ENCODE results near the gene INTS11.

- TF ChIP-seq, protein P1, sequence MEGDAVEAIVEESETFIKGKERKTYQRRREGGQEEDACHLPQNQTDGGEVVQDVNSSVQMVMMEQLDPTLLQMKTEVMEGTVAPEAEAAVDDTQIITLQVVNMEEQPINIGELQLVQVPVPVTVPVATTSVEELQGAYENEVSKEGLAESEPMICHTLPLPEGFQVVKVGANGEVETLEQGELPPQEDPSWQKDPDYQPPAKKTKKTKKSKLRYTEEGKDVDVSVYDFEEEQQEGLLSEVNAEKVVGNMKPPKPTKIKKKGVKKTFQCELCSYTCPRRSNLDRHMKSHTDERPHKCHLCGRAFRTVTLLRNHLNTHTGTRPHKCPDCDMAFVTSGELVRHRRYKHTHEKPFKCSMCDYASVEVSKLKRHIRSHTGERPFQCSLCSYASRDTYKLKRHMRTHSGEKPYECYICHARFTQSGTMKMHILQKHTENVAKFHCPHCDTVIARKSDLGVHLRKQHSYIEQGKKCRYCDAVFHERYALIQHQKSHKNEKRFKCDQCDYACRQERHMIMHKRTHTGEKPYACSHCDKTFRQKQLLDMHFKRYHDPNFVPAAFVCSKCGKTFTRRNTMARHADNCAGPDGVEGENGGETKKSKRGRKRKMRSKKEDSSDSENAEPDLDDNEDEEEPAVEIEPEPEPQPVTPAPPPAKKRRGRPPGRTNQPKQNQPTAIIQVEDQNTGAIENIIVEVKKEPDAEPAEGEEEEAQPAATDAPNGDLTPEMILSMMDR (IDR thresholded peaks at IDR 0.05; ENCODE audit: low read length), result no peak
- TF ChIP-seq EZH2 (IDR thresholded peaks at IDR 0.05; ENCODE audit: borderline replicate concordance, low read length), result no peak
Measured at GRCh38 chr1:1267488-1268283, 56.8 kb downstream of the INTS11 start.

Data from OCI-LY1 (cell line).